ENCODE data around the gene SELENOO. TPM values are rescaled to one million over a fixed set of nuclear protein-coding genes. Genes with fewer than 3 reads are reported as not detected.
A peak's percentile ranks its signal among the peaks of the same experiment; 100 is the strongest.

The SELENOO gene
- total RNA-seq, 1 experiment from 2014 or later = 19.0 TPM

GRCh38 chr22:50244420-50245213 lies 43.8 kb downstream of the SELENOO start, which contains the start of gene TUBGCP6:
TUBGCP6 (minus strand) TSS chr22:50245023; CDS start chr22:50244459, 564 bp downstream.
- peak; percentile 38 for TF ChIP-seq CTCF (conservative IDR thresholded peaks at IDR 0.05)
- WGBS (ENCODE audit: extremely low coverage, insufficient read length, low lambda C conversion rate) = no CpG with 5 or more reads among the region's 76 CpGs
- Histone ChIP-seq H2BK120ac (ENCODE audit: low read depth, low read length, poor library complexity, severe bottlenecking) (no peak within 1 kb of the TSS), H3K4ac (ENCODE audit: low read depth, low read length) (no peak within 1 kb of the TSS; the same call in 1 of the 2 replicates), H3K4me1 (ENCODE audit: insufficient read depth, low read length) (no peaks in the 10 kb centered on the region), H2BK12ac (ENCODE audit: insufficient read length, low read depth, low read length) (no peak within 1 kb of the TSS), H3T11ph (ENCODE audit: low read length) (no peak within 1 kb of the TSS), H3K9ac (ENCODE audit: extremely low read depth, insufficient read length, low read length) (peak within 1 kb of the TSS; percentile 84), H3K9me3 (ENCODE audit: control insufficient read depth, low read depth, low read length) (no peaks in the 10 kb centered on the region), H3K79me2 (ENCODE audit: insufficient read depth, low read length) (peaks cover 6% of the 10 kb centered on the region; the same call in 1 of the 2 replicates), H4K8ac (replicated peaks; ENCODE audit: insufficient read length, low read depth, low read length) (no peak within 1 kb of the TSS), H3K14ac (ENCODE audit: insufficient read depth, low read length) (peak within 1 kb of the TSS; percentile 96), H3K27ac (ENCODE audit: insufficient read length, low read depth, low read length) (no peak within 1 kb of the TSS), H3K18ac (ENCODE audit: insufficient read length, low read depth, low read length) (peak within 1 kb of the TSS; percentile 84), H3K27me3 (ENCODE audit: insufficient read depth, low read length) (no peaks in the 10 kb centered on the region), H2BK15ac (ENCODE audit: low read depth, low read length) (no peak within 1 kb of the TSS), H2BK20ac (ENCODE audit: low read depth, low read length, poor library complexity, severe bottlenecking) (no peak within 1 kb of the TSS), H3K4me2 (ENCODE audit: insufficient read depth, insufficient read length, low read length) (peak within 1 kb of the TSS; percentile 92), H3K23ac (ENCODE audit: insufficient read length, low read depth, low read length) (no peak within 1 kb of the TSS), H2AK5ac (ENCODE audit: insufficient read length, low read length) (no peak within 1 kb of the TSS), H4K91ac (ENCODE audit: insufficient read length, low read depth, low read length) (no peak within 1 kb of the TSS), H3K56ac (ENCODE audit: insufficient read length, low read depth, low read length) (no peak within 1 kb of the TSS), H2AFZ (ENCODE audit: low read length) (no peak within 1 kb of the TSS), H3K23me2 (ENCODE audit: insufficient read length, low read depth, low read length, poor library complexity, severe bottlenecking) (peaks cover 20% of the 10 kb centered on the region), H4K20me1 (ENCODE audit: control insufficient read depth, insufficient read depth, insufficient read length) (no peaks in the 10 kb centered on the region), H2BK5ac (ENCODE audit: insufficient read length, low read length) (no peak within 1 kb of the TSS), H3K79me1 (ENCODE audit: insufficient read depth, low read depth, low read length, poor library complexity, severe bottlenecking) (no peaks in the 10 kb centered on the region), H4K5ac (ENCODE audit: insufficient read length, low read depth, low read length) (no peak within 1 kb of the TSS)
- no peaks in the 10 kb centered on the region for H3K9me3 Mint-ChIP-seq
- peak within 1 kb of the TSS; percentile 96 to 98 for H3K4me3 Mint-ChIP-seq
- no peaks in the 10 kb centered on the region; the same call in 1 of the 2 replicates for H3K27me3 Mint-ChIP-seq (ENCODE audit: low read depth)
- H3K27ac Mint-ChIP-seq = peak within 1 kb of the TSS; percentile 98 to 99 (median 99)
- DNase-seq = peak; percentile 92
- peaks cover 22 to 35% of the 10 kb centered on the region in 2 experiments for H3K4me1 Mint-ChIP-seq
- H3K36me3 Mint-ChIP-seq (ENCODE audit: insufficient read depth in 1 of 3, low read depth in 3 of 3) = peaks cover 2 to 25% (median 12%) of the 10 kb centered on the region in 3 experiments; a peak in 6 of 7 replicates

Measured in H9 (cell line).